Activated CD4-positive, CD25-positive, alpha-beta regulatory T cell treated with anti-CD3 and anti-CD28 coated beads, Interleukin-2, amount 50 U/mL, for 16 hours (primary cell): ENCODE data around the gene KCNQ4.

Experiments
- DNase-seq: peaks from one replicate; pipeline ENCODE4 v3.0.0-alpha.2; 2020; ENCODE audit warnings: low read depth, low spot score

Gene KCNQ4

GRCh38 chr1:40840526-40841323 lies 57.1 kb downstream of the KCNQ4 start:
- DNase-seq = no peak

- no peak for DNase-seq
Measured at GRCh38 chr1:40841602-40842001, 58.0 kb downstream of the KCNQ4 start.

DNA sequence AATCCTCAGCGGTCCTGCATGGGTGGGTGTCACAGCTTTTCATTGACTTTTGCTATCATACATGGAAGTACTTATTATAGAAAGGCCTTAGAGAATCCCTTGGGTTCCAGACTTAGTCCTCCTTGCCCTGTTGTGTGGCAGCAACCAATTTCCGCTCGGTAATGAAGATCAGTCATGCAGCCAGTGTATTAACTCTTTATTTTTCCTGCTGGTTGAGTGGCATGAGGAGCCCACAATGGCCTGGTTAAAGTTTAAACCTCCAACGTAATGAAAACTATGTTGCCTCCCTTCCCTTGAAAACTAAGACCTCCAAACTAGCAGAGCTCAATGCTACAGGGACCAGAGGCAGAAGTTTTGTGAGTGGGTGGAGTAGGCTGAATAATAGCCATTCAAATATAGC lies 58.6 kb downstream of the KCNQ4 start:
- DNase-seq = no peak

DNA sequence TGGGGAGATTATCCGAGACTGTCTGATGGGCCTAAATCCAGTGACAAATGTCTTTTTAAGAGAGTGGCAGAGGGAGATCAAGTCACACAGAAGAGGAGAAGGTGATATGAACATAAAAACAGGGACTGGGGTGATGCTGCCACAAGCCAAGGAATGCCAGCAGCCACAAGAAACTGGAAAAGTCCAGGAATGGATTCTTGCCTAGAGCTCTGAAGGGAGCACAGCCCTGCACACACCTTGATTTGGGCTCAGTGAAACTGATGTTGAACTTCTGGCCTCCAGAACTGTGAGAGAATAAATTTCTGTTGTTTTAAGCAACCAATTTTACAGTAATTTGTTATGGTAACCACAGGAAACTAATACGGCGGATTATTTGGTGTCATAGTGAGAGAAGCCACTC lies 59.1 kb downstream of the KCNQ4 start:
- DNase-seq = no peak

DNA sequence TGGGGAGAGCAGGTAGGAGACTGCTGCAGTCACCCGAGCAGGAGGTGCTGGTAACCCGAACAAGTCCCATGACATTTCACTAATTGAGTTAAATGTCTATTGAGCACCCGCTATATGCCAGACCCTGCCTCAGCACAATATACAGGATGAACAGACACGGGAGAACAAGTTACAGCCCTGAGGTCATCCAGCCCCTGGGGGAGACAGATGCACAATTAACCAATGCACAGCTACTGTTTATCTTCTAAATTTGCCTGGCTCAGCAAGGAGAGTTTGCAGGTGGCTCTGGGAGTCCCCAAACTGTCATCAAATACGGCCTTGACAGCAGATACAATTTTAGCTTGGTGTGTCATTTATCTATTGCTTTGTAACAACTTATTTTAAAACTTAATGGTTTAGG lies 60.5 kb downstream of the KCNQ4 start:
- no peak for DNase-seq

DNA sequence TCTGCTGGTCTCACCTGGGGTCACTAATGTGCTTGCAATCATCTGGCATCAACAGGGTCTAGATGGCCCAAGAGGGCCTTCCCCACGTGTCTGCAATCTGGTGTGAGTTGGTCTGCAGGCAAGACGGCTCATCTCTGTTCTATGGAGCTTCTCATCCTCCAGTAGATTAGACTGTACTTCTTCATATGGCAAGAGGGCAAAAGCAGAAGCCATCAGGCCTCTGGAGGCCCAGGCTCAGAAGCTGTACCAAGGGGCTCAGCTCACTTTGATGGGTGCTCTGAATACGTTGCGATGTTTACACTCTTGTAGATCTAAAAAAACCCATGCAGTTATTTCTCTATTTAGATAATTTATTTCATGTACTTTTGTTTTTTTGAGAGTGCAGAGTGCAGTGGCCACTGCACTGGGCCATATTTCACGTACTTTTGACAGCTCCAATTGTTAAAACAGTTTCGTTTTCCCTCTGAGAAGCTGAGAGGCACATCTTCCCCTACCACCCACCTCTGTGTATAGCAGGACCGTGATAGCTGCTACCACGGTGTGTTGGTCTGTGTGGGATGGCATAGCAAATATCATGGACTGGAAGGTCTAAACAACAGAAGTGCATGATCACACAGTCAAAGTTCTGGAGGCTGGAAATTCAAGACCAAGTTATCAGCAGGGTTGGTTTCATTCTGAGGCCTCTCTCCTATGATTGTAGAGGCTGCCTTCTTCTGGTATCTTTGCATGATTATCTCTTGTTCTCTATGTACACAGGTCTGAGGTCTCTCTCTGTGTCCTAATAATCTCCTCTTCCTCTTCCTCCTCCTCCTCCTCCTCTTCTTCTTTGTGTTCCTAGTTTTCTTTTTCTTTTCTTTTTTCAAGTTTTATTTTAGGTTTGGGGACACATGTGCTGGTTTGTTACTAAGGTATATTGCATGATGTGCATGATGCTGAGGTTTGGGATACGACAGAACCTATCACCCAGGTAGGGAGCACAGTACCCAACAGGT lies 61.6 kb downstream of the KCNQ4 start:
- DNase-seq = no peak

DNA sequence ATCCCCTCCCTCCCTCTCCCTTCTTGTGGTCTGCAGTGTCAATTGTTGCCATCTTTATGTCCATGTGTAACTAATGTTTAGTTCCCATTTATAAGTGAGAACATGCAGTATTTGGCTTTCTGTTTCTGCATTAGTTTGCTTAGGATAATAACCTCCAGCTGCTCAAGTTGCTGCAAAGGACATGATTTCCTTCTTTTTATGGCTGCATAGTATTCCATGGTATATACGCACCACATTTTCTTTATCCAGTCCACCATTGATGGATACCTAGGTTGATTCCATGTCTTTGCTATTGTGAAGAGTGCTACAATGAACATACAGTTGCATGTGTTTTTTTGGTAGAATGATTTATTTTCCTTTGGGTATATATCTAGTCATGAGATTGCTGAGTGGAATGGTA lies 62.3 kb downstream of the KCNQ4 start:
- no peak for DNase-seq

- no peak for DNase-seq
Measured at GRCh38 chr1:40847023-40847745, 63.6 kb downstream of the KCNQ4 start.

- DNase-seq = no peak
Measured at GRCh38 chr1:40848530-40849189, 65.1 kb downstream of the KCNQ4 start.

DNA sequence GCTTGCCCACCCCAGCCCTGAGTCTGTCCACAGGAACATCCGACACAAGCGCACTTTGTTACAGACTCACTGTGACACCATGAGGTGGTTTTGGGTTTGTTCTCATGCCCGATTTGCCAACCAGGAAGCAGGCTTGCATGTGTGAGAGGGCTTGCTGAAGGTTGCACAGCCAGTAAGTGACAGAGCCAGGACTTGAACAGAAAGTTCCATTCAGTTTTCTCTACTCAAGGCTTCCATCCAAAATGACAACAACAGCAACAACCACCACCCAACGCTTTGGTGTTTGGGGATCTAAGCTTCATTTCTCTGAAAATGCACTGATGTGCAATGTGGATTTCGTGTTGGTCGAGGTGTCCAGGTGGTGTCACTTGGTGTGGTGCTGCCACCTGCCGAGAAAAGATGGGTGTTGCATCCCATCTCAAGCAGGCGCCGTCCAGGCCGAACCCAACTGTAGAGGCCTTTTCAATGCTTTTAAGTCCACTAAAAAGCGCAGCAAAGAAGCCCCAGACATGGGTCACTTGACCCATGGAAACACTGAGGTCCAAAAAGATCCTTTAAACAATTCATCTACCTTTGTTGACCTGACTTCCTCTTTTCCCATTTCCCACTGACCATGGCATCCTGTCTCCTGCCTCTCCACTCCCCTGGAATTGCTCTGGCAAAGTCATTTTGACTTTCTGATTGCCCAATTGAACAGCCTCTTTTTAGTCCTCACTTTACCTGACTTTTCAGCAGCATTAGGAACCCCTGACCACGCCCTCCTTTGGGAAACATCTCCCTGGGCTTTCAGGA lies 66.4 kb downstream of the KCNQ4 start:
- DNase-seq = peak; percentile 59

DNA sequence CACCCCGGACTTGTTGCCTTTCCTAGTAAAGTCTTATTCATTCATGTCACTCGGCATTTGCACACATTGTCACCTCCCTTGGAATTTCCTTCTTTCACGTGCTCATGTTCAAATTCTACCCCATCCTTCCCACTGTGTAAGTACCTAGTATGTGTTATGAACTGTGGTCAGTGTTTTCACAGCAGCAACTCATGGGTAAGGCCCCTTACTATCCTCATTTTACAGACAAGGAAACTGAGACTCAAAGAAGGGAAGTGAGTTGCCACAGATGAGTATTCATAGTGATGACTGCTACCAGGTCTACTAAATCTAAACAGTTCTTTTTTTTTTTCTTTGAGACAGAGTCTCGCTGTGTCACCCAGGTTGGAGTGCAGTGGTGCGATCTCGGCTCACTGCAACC lies 68.1 kb downstream of the KCNQ4 start:
- DNase-seq = no peak

GRCh38 chr1:40853113-40853884 lies 69.7 kb downstream of the KCNQ4 start:
- DNase-seq = no peak

DNA sequence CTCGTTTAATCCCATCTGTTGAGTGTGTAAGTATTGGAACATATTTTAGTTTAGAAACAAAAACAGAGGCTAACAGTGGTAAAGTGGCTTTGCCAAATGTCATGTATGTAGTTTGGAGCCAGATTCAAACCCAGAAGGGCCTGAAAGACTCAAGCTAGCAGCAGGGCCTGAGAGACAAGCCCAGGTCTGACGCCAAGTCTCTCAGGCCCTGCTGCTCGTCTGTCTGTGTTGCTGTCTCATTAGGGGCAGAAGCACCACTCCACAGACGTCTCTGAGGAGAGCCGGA lies 70.2 kb downstream of the KCNQ4 start:
- no peak for DNase-seq

DNA sequence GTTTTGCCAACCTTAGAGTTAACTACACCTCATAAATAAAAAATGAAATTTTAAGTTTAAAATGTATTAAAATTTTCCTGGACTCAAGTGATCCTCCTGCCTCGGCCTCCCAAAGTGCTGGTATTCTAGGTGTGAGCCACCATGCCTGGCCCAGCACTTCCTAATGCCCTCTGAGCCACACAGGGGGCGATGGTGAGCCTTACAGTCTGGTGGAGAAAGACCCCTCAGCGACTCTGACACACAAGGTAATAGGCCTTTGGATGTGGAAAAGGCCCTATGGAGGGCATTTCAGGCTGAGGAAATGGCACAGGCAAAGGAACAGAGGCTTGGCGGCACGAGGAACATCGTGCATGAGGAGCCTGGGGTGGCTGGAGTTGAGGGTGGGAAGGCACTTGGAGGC lies 71.9 kb downstream of the KCNQ4 start:
- no peak for DNase-seq

- DNase-seq = no peak
Measured at GRCh38 chr1:40856116-40856515, 72.5 kb downstream of the KCNQ4 start.

- no peak for DNase-seq
Measured at GRCh38 chr1:40856656-40857302, 73.2 kb downstream of the KCNQ4 start.

DNA sequence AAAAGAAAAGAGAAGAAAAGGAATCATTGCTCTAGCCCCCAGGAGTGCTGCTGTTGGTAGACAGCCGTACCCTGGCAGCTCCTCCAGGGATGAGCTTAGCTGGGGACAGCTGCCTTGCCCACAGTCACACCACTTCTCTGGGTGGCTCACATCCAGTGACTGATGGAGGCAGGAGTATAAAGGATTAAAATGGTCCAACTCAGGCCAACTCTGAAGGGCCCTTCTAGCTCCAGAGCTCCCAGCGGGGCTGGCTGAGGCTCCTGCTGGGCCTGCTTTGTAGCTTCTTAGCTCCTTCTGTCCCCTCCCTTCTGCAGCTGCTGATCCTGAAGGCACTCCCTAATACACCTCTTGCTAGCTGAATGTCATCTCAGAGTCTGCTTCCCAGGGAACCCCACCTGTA lies 74.2 kb downstream of the KCNQ4 start:
- DNase-seq = no peak

DNA sequence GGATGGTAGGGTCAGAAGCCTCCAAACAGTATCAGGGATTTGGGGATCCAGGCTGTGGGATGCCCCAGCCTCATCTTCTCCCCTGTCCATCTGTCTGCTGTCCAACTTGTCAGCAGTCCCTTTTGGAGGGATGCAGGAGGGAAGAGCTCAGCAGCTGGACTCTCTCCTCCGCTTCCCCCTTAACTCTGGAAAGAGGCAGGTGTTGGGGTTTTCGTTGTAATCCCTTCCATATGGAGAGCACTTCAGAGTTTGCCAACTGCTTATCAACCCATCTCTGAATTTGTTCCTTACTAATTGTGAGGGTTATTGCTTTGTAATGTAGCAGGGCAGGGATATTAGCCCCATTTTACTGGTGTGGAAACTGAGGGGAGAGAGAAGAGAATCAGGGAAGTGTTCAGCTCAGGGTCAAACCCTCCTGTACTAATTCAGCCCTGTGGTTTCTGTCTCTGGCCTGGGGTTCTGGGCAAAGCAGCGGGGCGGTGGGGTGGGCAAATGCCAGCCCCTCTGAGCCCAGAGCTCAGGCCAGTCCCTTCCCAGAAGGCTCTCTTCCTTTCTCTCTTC lies 75.3 kb downstream of the KCNQ4 start:
- DNase-seq = no peak

DNA sequence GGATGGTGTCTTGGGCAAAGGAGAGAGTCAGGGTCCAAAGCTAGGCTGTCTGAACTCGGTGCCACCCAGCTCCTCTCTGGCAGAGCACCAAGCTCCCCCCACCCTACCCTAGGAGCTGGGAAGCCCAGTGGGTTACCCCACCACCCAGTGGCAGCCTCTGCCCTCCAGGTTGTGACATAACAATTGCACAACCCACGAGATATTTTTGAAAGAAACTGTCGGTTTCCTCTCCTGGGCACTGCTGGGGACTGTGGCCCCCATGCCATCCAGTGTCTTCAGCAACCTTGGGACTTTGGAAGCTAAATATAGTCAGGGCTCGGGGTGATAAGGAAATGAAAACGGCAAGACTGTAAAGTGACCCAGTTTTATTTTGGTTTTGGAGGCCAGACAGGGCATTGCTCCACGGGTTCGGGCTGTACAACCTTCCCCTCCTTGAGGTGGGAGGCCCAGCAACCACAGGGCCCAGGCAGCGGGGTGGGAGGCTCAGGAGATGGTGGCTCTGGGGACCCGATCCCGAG lies 77.2 kb downstream of the KCNQ4 start:
- no peak for DNase-seq
